Measurements from ENCODE around the gene CTDSP2. TPM values are rescaled to one million over a fixed set of nuclear protein-coding genes. Genes with fewer than 3 reads are reported as not detected.

The CTDSP2 gene
- polyA plus RNA-seq, 2 of the 4 experiments (the other 2 are of a cell fraction), result 31.3 to 87.7 TPM

DNA sequence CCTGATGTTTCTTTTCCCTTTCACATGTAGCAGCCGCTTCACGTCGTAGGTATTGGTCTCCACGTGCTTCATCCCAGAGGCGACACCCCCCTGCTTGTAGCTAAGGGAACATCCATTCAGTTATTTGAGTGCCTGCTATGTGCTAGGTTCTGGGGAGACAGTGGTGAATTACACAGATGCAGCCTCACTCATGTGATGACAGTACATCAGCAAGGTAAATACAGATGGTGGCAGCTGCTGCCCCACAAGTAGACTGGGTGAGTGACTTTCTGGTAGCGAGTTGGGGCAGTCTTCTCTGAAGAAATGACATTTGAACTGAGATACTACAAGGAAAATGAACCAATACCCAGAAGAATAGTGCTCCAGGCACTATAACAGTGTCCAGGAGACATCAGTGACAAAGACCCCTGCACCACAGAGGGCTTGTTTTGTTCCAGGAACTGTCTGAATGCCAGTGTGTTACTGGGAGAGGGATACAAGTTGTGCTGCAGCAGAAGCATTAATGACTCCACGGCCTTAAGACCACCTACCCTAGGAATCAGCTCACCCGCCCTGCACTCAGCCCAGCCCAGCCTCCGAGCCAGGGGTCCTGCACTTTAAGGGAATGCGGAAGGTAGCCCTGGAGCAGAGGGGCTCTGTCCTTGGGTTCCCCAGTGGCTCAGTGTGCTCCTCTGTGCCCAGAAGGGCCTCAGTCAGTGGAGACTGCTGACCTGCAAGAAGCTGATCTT is 35.3 kb downstream of the CTDSP2 start:
- 82% methylated on average over 10 of the region's 10 CpGs for WGBS (ENCODE audit: missing lambda C conversion rate)

DNA sequence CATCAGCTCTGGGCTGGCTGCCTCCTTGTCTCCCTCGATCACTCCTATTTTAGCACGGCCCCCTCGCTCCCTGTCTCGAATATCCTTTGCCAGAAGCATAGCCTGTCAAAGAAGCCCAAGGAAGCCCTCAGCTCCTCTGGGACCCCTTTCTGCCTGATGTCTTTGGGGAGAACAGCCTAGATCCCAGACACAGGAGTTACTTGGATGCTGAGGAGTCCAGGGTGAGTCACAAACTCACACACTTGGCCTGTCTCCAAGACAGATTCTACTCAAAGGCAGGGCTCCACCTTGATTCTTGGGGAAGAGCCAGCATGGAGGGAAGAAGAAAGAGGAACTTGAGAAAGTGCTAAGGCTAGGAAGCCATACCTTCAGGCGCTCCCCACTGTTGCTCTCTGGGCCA is 36.1 kb downstream of the CTDSP2 start:
- H3K4me1 ChIP-seq, result peaks cover 11% of the 10 kb centered on the region
- no peak overlapping the region for H3K4me3 ChIP-seq
- no peaks in the 10 kb centered on the region for H3K9me3 ChIP-seq
- TF ChIP-seq EP300 (IDR thresholded peaks at IDR 0.05) (no peak), HOXB5 (CRISPR knock-in tag; IDR thresholded peaks at IDR 0.05) (no peak), HEYL (CRISPR knock-in tag; IDR thresholded peaks at IDR 0.05) (no peak)
- FAIRE-seq (no peak), DNase-seq (ENCODE audit: low read depth in 1 of 2, low spot score in 1 of 2) (peak in 1 of 2 experiments; percentile 60), ATAC-seq (peak; percentile 11 to 44; a peak in 4 of 6 replicates)
- 68% methylated on average over 5 of the region's 5 CpGs for WGBS (ENCODE audit: missing lambda C conversion rate)
- ChIA-PET CTCF (interaction anchor here (0.5 to 2.7 kb wide), 9 partner anchors 10 to 94 kb away, joined by 3 to 13 read pairs (median 3); partner anchors contain the start of gene TSFM), POLR2A (interaction anchor here (0.6 kb wide), 1 partner anchor 32 kb away, joined by 3 read pairs; no protein-coding TSS in a partner anchor)
- H3K27ac ChIP-seq, result no peak overlapping the region
- H3K4me2 ChIP-seq, result peak overlapping the region; percentile 19; the same call in 2 of the 3 replicates

More for the DNA sequence above, 35.3 kb downstream of the CTDSP2 start:
- no peaks in the 10 kb centered on the region for H3K9me3 ChIP-seq
- ChIA-PET POLR2A (no interaction called here), CTCF (interaction anchor here (0.6 to 6.6 kb wide), 8 partner anchors 9 to 94 kb away, joined by 3 to 40 read pairs (median 5); no protein-coding TSS in a partner anchor)
- peaks cover 11% of the 10 kb centered on the region for H3K4me1 ChIP-seq
- TF ChIP-seq FOSL2 (IDR thresholded peaks at IDR 0.05) (no peak), FOSL2 (CRISPR knock-in tag; IDR thresholded peaks at IDR 0.05) (no peak), CBX2 (IDR thresholded peaks at IDR 0.05; ENCODE audit: borderline replicate concordance, low read depth) (no peak), PHF8 (IDR thresholded peaks at IDR 0.05; ENCODE audit: borderline replicate concordance, low read depth) (no peak), FOSB (CRISPR knock-in tag; IDR thresholded peaks at IDR 0.05) (no peak), HDAC2 (IDR thresholded peaks at IDR 0.05) (no peak), ZSCAN20 (CRISPR knock-in tag; IDR thresholded peaks at IDR 0.05) (no peak)
- peak in 1 of 2 experiments; percentile 6; a peak in 1 of 6 replicates for ATAC-seq
- no peak overlapping the region for H3K27ac ChIP-seq
- no peak for FAIRE-seq
- H3K4me2 ChIP-seq, result peak overlapping the region; percentile 19; the same call in 2 of the 3 replicates
- no peak for DNase-seq (ENCODE audit: low read depth in 1 of 2, low spot score in 1 of 2)
- H3K4me3 ChIP-seq, result no peak overlapping the region

DNA sequence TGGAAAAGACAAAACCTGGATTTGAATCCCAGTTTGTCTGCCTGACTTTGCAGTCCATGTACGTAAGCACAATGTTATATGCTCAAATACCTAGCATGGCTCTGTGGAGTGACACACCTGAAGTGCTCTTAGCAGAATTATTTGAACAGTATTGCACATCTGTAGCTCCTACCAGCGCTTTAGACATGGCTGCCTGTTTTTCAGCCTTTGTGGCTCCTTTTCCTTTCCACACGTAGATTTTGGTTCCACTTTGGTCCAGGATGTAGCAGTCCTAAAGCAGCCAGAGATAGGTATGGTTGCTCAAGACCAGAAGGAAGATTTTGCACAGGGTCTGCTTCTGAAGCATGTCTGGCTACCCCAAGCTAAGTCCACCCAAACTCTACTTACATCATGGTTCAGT is 37.1 kb downstream of the CTDSP2 start:
- TF ChIP-seq, protein P1, sequence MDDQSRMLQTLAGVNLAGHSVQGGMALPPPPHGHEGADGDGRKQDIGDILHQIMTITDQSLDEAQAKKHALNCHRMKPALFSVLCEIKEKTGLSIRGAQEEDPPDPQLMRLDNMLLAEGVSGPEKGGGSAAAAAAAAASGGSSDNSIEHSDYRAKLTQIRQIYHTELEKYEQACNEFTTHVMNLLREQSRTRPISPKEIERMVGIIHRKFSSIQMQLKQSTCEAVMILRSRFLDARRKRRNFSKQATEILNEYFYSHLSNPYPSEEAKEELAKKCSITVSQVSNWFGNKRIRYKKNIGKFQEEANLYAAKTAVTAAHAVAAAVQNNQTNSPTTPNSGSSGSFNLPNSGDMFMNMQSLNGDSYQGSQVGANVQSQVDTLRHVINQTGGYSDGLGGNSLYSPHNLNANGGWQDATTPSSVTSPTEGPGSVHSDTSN (IDR thresholded peaks at IDR 0.05), result no peak
- TF ChIP-seq ZFP36 (IDR thresholded peaks at IDR 0.05; ENCODE audit: borderline replicate concordance, partially characterized antibody) (no peak), RARB (CRISPR knock-in tag; IDR thresholded peaks at IDR 0.05) (no peak), SREBF2 (IDR thresholded peaks at IDR 0.05) (no peak), EHMT2 (IDR thresholded peaks at IDR 0.05; ENCODE audit: low read depth) (no peak), POLR2AphosphoS2 (conservative IDR thresholded peaks at IDR 0.05; ENCODE audit: low read length) (no peak), GATA3 (IDR thresholded peaks at IDR 0.05; ENCODE audit: borderline replicate concordance) (no peak), FOSB (CRISPR knock-in tag; IDR thresholded peaks at IDR 0.05) (no peak), RFX5 (IDR thresholded peaks at IDR 0.05) (no peak), ZC3H11A (IDR thresholded peaks at IDR 0.05) (no peak), CHD2 (IDR thresholded peaks at IDR 0.05; ENCODE audit: low read length, partially characterized antibody) (no peak), KDM5A (IDR thresholded peaks at IDR 0.05) (no peak)
- TF ChIP-seq, protein P2, sequence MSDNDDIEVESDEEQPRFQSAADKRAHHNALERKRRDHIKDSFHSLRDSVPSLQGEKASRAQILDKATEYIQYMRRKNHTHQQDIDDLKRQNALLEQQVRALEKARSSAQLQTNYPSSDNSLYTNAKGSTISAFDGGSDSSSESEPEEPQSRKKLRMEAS (IDR thresholded peaks at IDR 0.05), result no peak
- WGBS (ENCODE audit: missing lambda C conversion rate), result 79% methylated on average over 3 of the region's 3 CpGs
- Histone ChIP-seq H3K4me1 (peaks cover 11% of the 10 kb centered on the region), H3K9me3 (no peaks in the 10 kb centered on the region), H3K4me2 (no peak overlapping the region), H3K4me3 (no peak overlapping the region), H3K27ac (no peak overlapping the region)
- ATAC-seq (no peak), DNase-seq (ENCODE audit: low read depth in 1 of 2, low spot score in 1 of 2) (no peak), FAIRE-seq (peak; percentile 77)
- ChIA-PET CTCF (interaction anchor here (1.1 to 2.7 kb wide), 7 partner anchors 9 to 95 kb away, joined by 3 to 13 read pairs (median 5); partner anchors contain the start of gene TSFM), POLR2A (no interaction called here)
